RPMI8226 (cell line): ENCODE results near the gene TOX2.
A peak's percentile ranks its signal among the peaks of the same experiment; 100 is the strongest.
"Not testable (repeated sequence)": the region's sequence is repeated elsewhere in the genome, so short reads cannot be mapped to it uniquely, and the experiment has no call there.

ENCODE experiments used
- DNase-seq: peaks from one replicate; pipeline ENCODE4 v3.0.0-alpha.2; 2015

TOX2 gene

GRCh38 chr20:44039147-44039546 lies 124.5 kb downstream of the TOX2 start:
- no peak for DNase-seq

GRCh38 chr20:44039741-44040140 lies 125.1 kb downstream of the TOX2 start:
- no peak for DNase-seq

- no peak for DNase-seq
Measured at GRCh38 chr20:44040202-44040915, 125.7 kb downstream of the TOX2 start.

GRCh38 chr20:44041001-44041400 lies 126.3 kb downstream of the TOX2 start:
- no peak for DNase-seq

- not testable (repeated sequence) for DNase-seq
Measured at GRCh38 chr20:44044712-44045111, 130.1 kb downstream of the TOX2 start.

GRCh38 chr20:44050327-44050726 lies 135.7 kb downstream of the TOX2 start:
- DNase-seq = no peak

GRCh38 chr20:44050925-44051660 lies 136.4 kb downstream of the TOX2 start:
- DNase-seq = no peak

- DNase-seq = no peak
Measured at GRCh38 chr20:44051661-44052000, 137.0 kb downstream of the TOX2 start.

- no peak for DNase-seq
Measured at GRCh38 chr20:44052166-44052565, 137.5 kb downstream of the TOX2 start.

GRCh38 chr20:44053046-44053445 lies 138.4 kb downstream of the TOX2 start:
- DNase-seq = no peak

- no peak for DNase-seq
Measured at GRCh38 chr20:44054118-44054517, 139.5 kb downstream of the TOX2 start.

- no peak for DNase-seq
Measured at GRCh38 chr20:44054849-44055248, 140.2 kb downstream of the TOX2 start.

GRCh38 chr20:44056010-44056698 lies 141.5 kb downstream of the TOX2 start:
- DNase-seq = peak; percentile 23

GRCh38 chr20:44057698-44058675 lies 143.3 kb downstream of the TOX2 start:
- DNase-seq = no peak

- DNase-seq = no peak
Measured at GRCh38 chr20:44064501-44065400, 150.1 kb downstream of the TOX2 start.

- no peak for DNase-seq
Measured at GRCh38 chr20:44065401-44066340, 151.0 kb downstream of the TOX2 start.

GRCh38 chr20:44066645-44067606 lies 152.3 kb downstream of the TOX2 start:
- DNase-seq = no peak

- DNase-seq = no peak
Measured at GRCh38 chr20:44067650-44068081, 153.0 kb downstream of the TOX2 start.
